Measurements from ENCODE around the gene SERINC2. TPM values are rescaled to one million over a fixed set of nuclear protein-coding genes. Genes with fewer than 3 reads are reported as not detected.

SERINC2 gene
- total RNA-seq, 1 experiment from 2014 or later: 50.1 TPM

GRCh38 chr1:31399976-31400375 is 13.0 kb upstream of the SERINC2 start:
- H2AFZ ChIP-seq (ENCODE audit: low read depth, low read length, poor library complexity, severe bottlenecking): no peak overlapping the region
- H3K4me1 ChIP-seq (ENCODE audit: control insufficient read depth in 1 of 2, insufficient read depth in 2 of 2, low read length in 2 of 2): peaks cover 2 to 35% of the 10 kb centered on the region in 2 experiments; a peak in 2 of 4 replicates
- ChIA-PET POLR2A (no interaction called here), RAD21 (ENCODE audit: low non-redundant PET in 1 of 2, low total read pairs in 2 of 2, uncharacterized antibody in 2 of 2, unreplicated experiment in 2 of 2) (no interaction called here), CTCF (interaction anchor here (1.4 kb wide), 1 partner anchor 149 kb away, joined by 3 read pairs; no protein-coding TSS in a partner anchor)
- no peak overlapping the region for H3K9ac ChIP-seq (ENCODE audit: low read length)
- no peak overlapping the region for H3K27ac ChIP-seq (ENCODE audit: low read depth, low read length)
- no peak for DNase-seq (ENCODE audit: low read depth, low spot score)
- no peaks in the 10 kb centered on the region for H4K20me1 ChIP-seq (ENCODE audit: insufficient read depth)
- intact Hi-C loops (cut with micrococcal nuclease): no loop called here
- H3K4me3 ChIP-seq (replicated peaks in 1 of 2; ENCODE audit: low read depth in 1 of 2, low read length in 2 of 2): no peak overlapping the region
- H3K36me3 ChIP-seq (ENCODE audit: control insufficient read depth in 1 of 2, insufficient read depth in 2 of 2, low read length in 2 of 2): no peaks in the 10 kb centered on the region
- ATAC-seq: no peak
- no peaks in the 10 kb centered on the region for H3K9me3 ChIP-seq (ENCODE audit: control insufficient read depth in 1 of 2, insufficient read depth in 1 of 2, low read depth in 1 of 2, low read length in 2 of 2)
- H3K9me2 ChIP-seq (ENCODE audit: insufficient read depth): no peaks in the 10 kb centered on the region
- no peaks in the 10 kb centered on the region for H3K79me2 ChIP-seq (ENCODE audit: insufficient read depth, low read length)
- no peak for TF ChIP-seq ATF3 (IDR thresholded peaks at IDR 0.05)
- no peak for TF ChIP-seq ELF1 (IDR thresholded peaks at IDR 0.05; ENCODE audit: borderline replicate concordance, low read depth)
- TF ChIP-seq, protein P1, sequence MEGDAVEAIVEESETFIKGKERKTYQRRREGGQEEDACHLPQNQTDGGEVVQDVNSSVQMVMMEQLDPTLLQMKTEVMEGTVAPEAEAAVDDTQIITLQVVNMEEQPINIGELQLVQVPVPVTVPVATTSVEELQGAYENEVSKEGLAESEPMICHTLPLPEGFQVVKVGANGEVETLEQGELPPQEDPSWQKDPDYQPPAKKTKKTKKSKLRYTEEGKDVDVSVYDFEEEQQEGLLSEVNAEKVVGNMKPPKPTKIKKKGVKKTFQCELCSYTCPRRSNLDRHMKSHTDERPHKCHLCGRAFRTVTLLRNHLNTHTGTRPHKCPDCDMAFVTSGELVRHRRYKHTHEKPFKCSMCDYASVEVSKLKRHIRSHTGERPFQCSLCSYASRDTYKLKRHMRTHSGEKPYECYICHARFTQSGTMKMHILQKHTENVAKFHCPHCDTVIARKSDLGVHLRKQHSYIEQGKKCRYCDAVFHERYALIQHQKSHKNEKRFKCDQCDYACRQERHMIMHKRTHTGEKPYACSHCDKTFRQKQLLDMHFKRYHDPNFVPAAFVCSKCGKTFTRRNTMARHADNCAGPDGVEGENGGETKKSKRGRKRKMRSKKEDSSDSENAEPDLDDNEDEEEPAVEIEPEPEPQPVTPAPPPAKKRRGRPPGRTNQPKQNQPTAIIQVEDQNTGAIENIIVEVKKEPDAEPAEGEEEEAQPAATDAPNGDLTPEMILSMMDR (IDR thresholded peaks at IDR 0.05 in 2 of 3, conservative IDR thresholded peaks at IDR 0.05 in 1 of 3; ENCODE audit: borderline replicate concordance in 1 of 3, insufficient read depth in 1 of 3, low read depth in 2 of 3, low read length in 2 of 3): no peak
- no peak for TF ChIP-seq EGR1 (IDR thresholded peaks at IDR 0.05; ENCODE audit: low read depth)
- TF ChIP-seq FOSL1 (IDR thresholded peaks at IDR 0.05; ENCODE audit: low read depth): no peak
- no peak for TF ChIP-seq EZH2 (IDR thresholded peaks at IDR 0.05)
- no peak for TF ChIP-seq EZH2phosphoT487 (IDR thresholded peaks at IDR 0.05; ENCODE audit: borderline replicate concordance)
- TF ChIP-seq TCF7L2 (IDR thresholded peaks at IDR 0.05; ENCODE audit: borderline replicate concordance, extremely low read depth, insufficient read depth, insufficient read length): no peak
- TF ChIP-seq CBX3 (IDR thresholded peaks at IDR 0.05; ENCODE audit: low read depth): no peak
- TF ChIP-seq POLR2AphosphoS5 (IDR thresholded peaks at IDR 0.05; ENCODE audit: low read depth, low read length): no peak
- no peak for TF ChIP-seq SRF (IDR thresholded peaks at IDR 0.05; ENCODE audit: low read depth)
- H3K27me3 ChIP-seq (ENCODE audit: insufficient read depth, low read length): no peaks in the 10 kb centered on the region
- no peak overlapping the region for H3K4me2 ChIP-seq (ENCODE audit: low read length)
- BruUV-seq (replicated peaks): no TSS peak

Measured in HCT116 (cell line).